HL-60/S4 treated with retinoic acid at 250 ng/mL for 4 days and 3 days (cell line): Measurements from ENCODE around the gene IPCEF1.

Source experiments
- in situ Hi-C: fragments of 300-500 bp; cut with MboI; formaldehyde crosslinking; loops from 2 replicates; pipeline ENCODE4 v1.7.0; 2022; ENCODE audit warnings: low sequenced_read_pairs

The IPCEF1 gene

GRCh38 chr6:154169193-154169847 is 187.3 kb downstream of the IPCEF1 start:
- in situ Hi-C loops, result no loop called here

GRCh38 chr6:154167126-154167525 is 189.5 kb downstream of the IPCEF1 start:
- in situ Hi-C loops, result no loop called here

- in situ Hi-C loops, result no loop called here
Observed at GRCh38 chr6:154166140-154166539, 190.5 kb downstream of the IPCEF1 start.

GRCh38 chr6:154165478-154165877 is 191.1 kb downstream of the IPCEF1 start:
- in situ Hi-C loops, result no loop called here

GRCh38 chr6:154164397-154164796 is 192.2 kb downstream of the IPCEF1 start:
- in situ Hi-C loops, result no loop called here

GRCh38 chr6:154161689-154162088 is 194.9 kb downstream of the IPCEF1 start:
- in situ Hi-C loops, result no loop called here

- in situ Hi-C loops, result loop anchor here (10.0 kb wide), 3 partner anchors 116 to 516 kb away; no protein-coding TSS in a partner anchor
Observed at GRCh38 chr6:154159126-154159525, 197.5 kb downstream of the IPCEF1 start.

GRCh38 chr6:154157706-154158105 is 198.9 kb downstream of the IPCEF1 start:
- in situ Hi-C loops, result loop anchor here (10.0 kb wide), 3 partner anchors 117 to 517 kb away; no protein-coding TSS in a partner anchor

GRCh38 chr6:154157082-154157481 is 199.5 kb downstream of the IPCEF1 start:
- in situ Hi-C loops, result loop anchor here (10.0 kb wide), 3 partner anchors 118 to 518 kb away; no protein-coding TSS in a partner anchor

- in situ Hi-C loops, result loop anchor here (10.0 kb wide), 3 partner anchors 118 to 518 kb away; no protein-coding TSS in a partner anchor
Observed at GRCh38 chr6:154156135-154156896, 200.3 kb downstream of the IPCEF1 start.

- in situ Hi-C loops, result loop anchor here (10.0 kb wide), 3 partner anchors 120 to 520 kb away; no protein-coding TSS in a partner anchor
Observed at GRCh38 chr6:154154389-154154967, 202.1 kb downstream of the IPCEF1 start.

- in situ Hi-C loops, result no loop called here
Observed at GRCh38 chr6:154143753-154144152, 212.8 kb downstream of the IPCEF1 start.

- in situ Hi-C loops, result no loop called here
Observed at GRCh38 chr6:154140743-154141142, 215.9 kb downstream of the IPCEF1 start.

GRCh38 chr6:154139892-154140291 is 216.7 kb downstream of the IPCEF1 start:
- in situ Hi-C loops, result no loop called here

GRCh38 chr6:154138793-154139192 is 217.8 kb downstream of the IPCEF1 start:
- in situ Hi-C loops, result no loop called here

GRCh38 chr6:154134471-154135147 is 222.0 kb downstream of the IPCEF1 start:
- in situ Hi-C loops, result no loop called here

GRCh38 chr6:154127657-154128056 is 228.9 kb downstream of the IPCEF1 start:
- in situ Hi-C loops, result no loop called here

- in situ Hi-C loops, result no loop called here
Observed at GRCh38 chr6:154125421-154125820, 231.2 kb downstream of the IPCEF1 start.

GRCh38 chr6:154123155-154123956 is 233.2 kb downstream of the IPCEF1 start:
- in situ Hi-C loops, result no loop called here

- in situ Hi-C loops, result no loop called here
Observed at GRCh38 chr6:154122195-154122925, 234.2 kb downstream of the IPCEF1 start.
